HG03159 (cell line): ENCODE data around the gene COQ10B.
"Not testable (repeated sequence)": the region's sequence is repeated elsewhere in the genome, so short reads cannot be mapped to it uniquely, and the experiment has no call there.

Experiments
- ATAC-seq: cut with Tn5 transposase; IDR thresholded peaks from one replicate; pipeline ENCODE4 v1.9.1; 2021; ENCODE audit warnings: mild to moderate bottlenecking, moderate library complexity; ENCODE audit not compliant: unreplicated experiment

COQ10B gene

GRCh38 chr2:197453123-197453913 is at the start of gene COQ10B:
Gene COQ10B, plus strand, starts transcription at chr2:197453552. Its CDS starts 9 bp downstream, at chr2:197453561.
- ATAC-seq: peak; percentile 92

GRCh38 chr2:197405582-197405981 is 47.8 kb upstream of the COQ10B start:
- ATAC-seq: no peak

- no peak for ATAC-seq
Measured at GRCh38 chr2:197414039-197414438, 39.3 kb upstream of the COQ10B start.

- no peak for ATAC-seq
Measured at GRCh38 chr2:197414515-197414914, 38.8 kb upstream of the COQ10B start.

- no peak for ATAC-seq
Measured at GRCh38 chr2:197416268-197416667, 37.1 kb upstream of the COQ10B start.

- no peak for ATAC-seq
Measured at GRCh38 chr2:197419438-197419837, 33.9 kb upstream of the COQ10B start.

GRCh38 chr2:197423307-197423706 is 30.0 kb upstream of the COQ10B start:
- ATAC-seq: no peak

- ATAC-seq: no peak
Measured at GRCh38 chr2:197425550-197425949, 27.8 kb upstream of the COQ10B start.

- no peak for ATAC-seq
Measured at GRCh38 chr2:197426723-197427603, 26.4 kb upstream of the COQ10B start.

GRCh38 chr2:197427986-197428385 is 25.4 kb upstream of the COQ10B start:
- no peak for ATAC-seq

- no peak for ATAC-seq
Measured at GRCh38 chr2:197431858-197432257, 21.5 kb upstream of the COQ10B start.

- ATAC-seq: not testable (repeated sequence)
Measured at GRCh38 chr2:197432527-197432926, 20.8 kb upstream of the COQ10B start.

- ATAC-seq: no peak
Measured at GRCh38 chr2:197433780-197434438, 19.4 kb upstream of the COQ10B start.

GRCh38 chr2:197434541-197435513 is 18.5 kb upstream of the COQ10B start, which contains the start of gene SF3B1:
Gene SF3B1, minus strand, starts transcription at chr2:197435028. Its CDS starts 29 bp downstream, at chr2:197434999.
- peak; percentile 94 for ATAC-seq

- ATAC-seq: no peak
Measured at GRCh38 chr2:197435598-197436420, 17.5 kb upstream of the COQ10B start.

GRCh38 chr2:197437380-197437779 is 16.0 kb upstream of the COQ10B start:
- no peak for ATAC-seq

GRCh38 chr2:197442857-197443256 is 10.5 kb upstream of the COQ10B start:
- ATAC-seq: no peak

- ATAC-seq: no peak
Measured at GRCh38 chr2:197445746-197446145, 7.6 kb upstream of the COQ10B start.

- no peak for ATAC-seq
Measured at GRCh38 chr2:197446844-197447243, 6.5 kb upstream of the COQ10B start.
